AG09309 (cell line): ENCODE results near the gene GADL1.
A peak's percentile ranks its signal among the peaks of the same experiment; 100 is the strongest.

Source experiments
- DNase-seq: peaks from one replicate; pipeline ENCODE4 v3.0.0-alpha.2; 2010; ENCODE audit warnings: low read depth
- H3K4me3 ChIP-seq: 2 replicates; pipeline ENCODE4 v1.5.1; 2011; ENCODE audit warnings: mild to moderate bottlenecking, low read depth, low read length, moderate library complexity; ENCODE audit not compliant: control insufficient read depth
- CTCF ChIP-seq: IDR thresholded peaks from 2 replicates; pipeline ENCODE4 v1.5.1; 2011; ENCODE audit warnings: mild to moderate bottlenecking, low read depth, low read length, inconsistent platforms; ENCODE audit not compliant: insufficient read depth, control insufficient read depth; ENCODE audit errors: missing control alignments

The GADL1 gene

GRCh38 chr3:30752491-30752890 is 142.0 kb downstream of the GADL1 start:
- H3K4me3 ChIP-seq, result no peak overlapping the region
- no peak for TF ChIP-seq CTCF
- DNase-seq, result no peak

- H3K4me3 ChIP-seq, result no peak overlapping the region
- DNase-seq, result no peak
- peak; percentile 24 for TF ChIP-seq CTCF
Measured at GRCh38 chr3:30751610-30752299, 142.7 kb downstream of the GADL1 start.

- TF ChIP-seq CTCF, result no peak
- no peak overlapping the region for H3K4me3 ChIP-seq
- DNase-seq, result no peak
Measured at GRCh38 chr3:30750967-30751366, 143.5 kb downstream of the GADL1 start.

GRCh38 chr3:30749230-30749629 is 145.2 kb downstream of the GADL1 start:
- H3K4me3 ChIP-seq, result no peak overlapping the region
- no peak for DNase-seq
- TF ChIP-seq CTCF, result no peak

GRCh38 chr3:30747771-30748281 is 146.6 kb downstream of the GADL1 start:
- peak; percentile 45 for TF ChIP-seq CTCF
- peak; percentile 28 for DNase-seq

GRCh38 chr3:30743641-30744317 is 150.7 kb downstream of the GADL1 start:
- DNase-seq, result no peak
- H3K4me3 ChIP-seq, result no peak overlapping the region
- TF ChIP-seq CTCF, result no peak

More at GRCh38 chr3:30747771-30748281, 146.6 kb downstream of the GADL1 start:
- no peak overlapping the region for H3K4me3 ChIP-seq
